Transverse colon (tissue), 3 donors: ENCODE data around the gene DDX4.

Experiments
- CTCF ChIP-seq, 5 experiments: fragments of 200-600 bp in 3 of 5; fragments of 450-650 bp in 2 of 5; sonication (generic) in 3 of 5; IDR thresholded peaks; 1 replicate in 2 of 5; 2 replicates in 3 of 5; pipeline ENCODE4 v1.5.1; 2016 to 2017; ENCODE audit warnings: antibody characterized with exemption in 5 of 5, inconsistent platforms in 3 of 5, mild to moderate bottlenecking in 2 of 5, moderate library complexity in 1 of 5
- POLR2A ChIP-seq: fragments of 450-650 bp; IDR thresholded peaks from one replicate; pipeline ENCODE4 v1.6.1; 2016; ENCODE audit warnings: antibody characterized with exemption, mild to moderate bottlenecking, moderate library complexity

GRCh38 chr5:55853041-55853670 lies 115.3 kb downstream of the DDX4 start:
- no peak for TF ChIP-seq CTCF (IDR thresholded peaks at IDR 0.05)
- TF ChIP-seq POLR2A = no peak
